Stimulated activated CD8-positive, alpha-beta memory T cell treated with anti-CD3 and anti-CD28 coated beads, Interleukin-2, amount 100 ng/mL, for 1 hour (primary cell): ENCODE data around the gene FAM20C.

Experiments
- DNase-seq, 2 donors: peaks; one replicate each; pipeline ENCODE4 v3.0.0-alpha.2; 2020; ENCODE audit warnings: low read depth in 2 of 2

FAM20C gene

GRCh38 chr7:159370-160270, 32.8 kb upstream of the FAM20C start:
- DNase-seq: no peak

GRCh38 chr7:160958-161725, 31.2 kb upstream of the FAM20C start:
- no peak for DNase-seq

GRCh38 chr7:162632-163297, 29.6 kb upstream of the FAM20C start:
- DNase-seq: no peak

GRCh38 chr7:163298-163695, 29.1 kb upstream of the FAM20C start:
- DNase-seq: no peak

GRCh38 chr7:163971-164881, 28.1 kb upstream of the FAM20C start:
- no peak for DNase-seq

- no peak for DNase-seq
Observed at GRCh38 chr7:164882-165660, 27.3 kb upstream of the FAM20C start.

- DNase-seq: no peak
Observed at GRCh38 chr7:165661-166337, 26.6 kb upstream of the FAM20C start.

- DNase-seq: no peak
Observed at GRCh38 chr7:166338-167060, 25.9 kb upstream of the FAM20C start.

- no peak for DNase-seq
Observed at GRCh38 chr7:167090-167855, 25.1 kb upstream of the FAM20C start.

- no peak for DNase-seq
Observed at GRCh38 chr7:167976-168791, 24.2 kb upstream of the FAM20C start.

- no peak for DNase-seq
Observed at GRCh38 chr7:169276-170172, 22.8 kb upstream of the FAM20C start.

- no peak for DNase-seq
Observed at GRCh38 chr7:170551-171363, 21.6 kb upstream of the FAM20C start.

GRCh38 chr7:171364-171904, 20.9 kb upstream of the FAM20C start:
- no peak for DNase-seq

- no peak for DNase-seq
Observed at GRCh38 chr7:171912-172515, 20.4 kb upstream of the FAM20C start.
